Calu3 (cell line): ENCODE data around the gene KCND3. TPM values are rescaled to one million over a fixed set of nuclear protein-coding genes. Genes with fewer than 3 reads are reported as not detected.

ENCODE experiments used
- BruUV-seq: library from RNA; stranded (reverse); fragments of 400-500 nt; replicated peaks from 2 replicates; lab custom pipeline; 2021; lab: Mats Ljungman, UMichigan
- CTCF ChIA-PET: fragments of 300-600 bp; sonication (Branson Sonifier 250); formaldehyde crosslinking; loops from one replicate; lab custom pipeline; 2022; ENCODE audit warnings: antibody characterized with exemption; lab: Charles Lee
- DNase-seq: peaks from one replicate; pipeline ENCODE4 v3.0.0; 2022
- H3K27ac Mint-ChIP-seq: one replicate; pipeline ENCODE4 v1.8.0; 2022; ENCODE audit warnings: mixed read lengths; ENCODE audit not compliant: unreplicated experiment
- H3K27me3 Mint-ChIP-seq: one replicate; pipeline ENCODE4 v1.8.0; 2022; ENCODE audit warnings: mixed read lengths; ENCODE audit not compliant: unreplicated experiment
- H3K36me3 Mint-ChIP-seq: one replicate; pipeline ENCODE4 v1.8.0; 2022; ENCODE audit warnings: mild to moderate bottlenecking, moderate library complexity, mixed read lengths; ENCODE audit not compliant: insufficient read depth, unreplicated experiment
- H3K4me1 Mint-ChIP-seq: one replicate; pipeline ENCODE4 v1.8.0; 2022; ENCODE audit warnings: mild to moderate bottlenecking, low read depth, mixed read lengths; ENCODE audit not compliant: unreplicated experiment
- H3K4me3 Mint-ChIP-seq: one replicate; pipeline ENCODE4 v1.8.0; 2022; ENCODE audit warnings: mild to moderate bottlenecking, low read depth, moderate library complexity, mixed read lengths; ENCODE audit not compliant: unreplicated experiment
- H3K9me3 Mint-ChIP-seq: one replicate; pipeline ENCODE4 v1.8.0; 2022; ENCODE audit warnings: low read depth, mixed read lengths; ENCODE audit not compliant: unreplicated experiment
- intact Hi-C: fragments of 100-400 bp; cut with micrococcal nuclease; formaldehyde crosslinking; loops from one replicate; pipeline ENCODE4 v1.10.0; 2022; ENCODE audit not compliant: unreplicated experiment
- total RNA-seq: library from RNA; stranded (reverse); gene quantifications from 2 replicates; pipeline ENCODE4 v1.2.3, GENCODE V29; 2022
- TF ChIP-seq, protein P1 (sequence below): fragments of 200-600 bp; IDR thresholded peaks from one replicate; pipeline ENCODE4 v1.8.0; 2022; ENCODE audit warnings: antibody characterized with exemption; ENCODE audit not compliant: unreplicated experiment

The KCND3 gene
- total RNA-seq, 1 experiment from 2014 or later, result 0.07 TPM

- Mint-ChIP-seq H3K27me3 (peaks cover 84% of the 10 kb centered on the region), H3K4me3 (no peak overlapping the region), H3K36me3 (no peaks in the 10 kb centered on the region), H3K27ac (no peak overlapping the region), H3K9me3 (no peaks in the 10 kb centered on the region), H3K4me1 (no peaks in the 10 kb centered on the region)
- CTCF ChIA-PET, result no interaction called here
- no peak for DNase-seq
- TF ChIP-seq, protein P1, sequence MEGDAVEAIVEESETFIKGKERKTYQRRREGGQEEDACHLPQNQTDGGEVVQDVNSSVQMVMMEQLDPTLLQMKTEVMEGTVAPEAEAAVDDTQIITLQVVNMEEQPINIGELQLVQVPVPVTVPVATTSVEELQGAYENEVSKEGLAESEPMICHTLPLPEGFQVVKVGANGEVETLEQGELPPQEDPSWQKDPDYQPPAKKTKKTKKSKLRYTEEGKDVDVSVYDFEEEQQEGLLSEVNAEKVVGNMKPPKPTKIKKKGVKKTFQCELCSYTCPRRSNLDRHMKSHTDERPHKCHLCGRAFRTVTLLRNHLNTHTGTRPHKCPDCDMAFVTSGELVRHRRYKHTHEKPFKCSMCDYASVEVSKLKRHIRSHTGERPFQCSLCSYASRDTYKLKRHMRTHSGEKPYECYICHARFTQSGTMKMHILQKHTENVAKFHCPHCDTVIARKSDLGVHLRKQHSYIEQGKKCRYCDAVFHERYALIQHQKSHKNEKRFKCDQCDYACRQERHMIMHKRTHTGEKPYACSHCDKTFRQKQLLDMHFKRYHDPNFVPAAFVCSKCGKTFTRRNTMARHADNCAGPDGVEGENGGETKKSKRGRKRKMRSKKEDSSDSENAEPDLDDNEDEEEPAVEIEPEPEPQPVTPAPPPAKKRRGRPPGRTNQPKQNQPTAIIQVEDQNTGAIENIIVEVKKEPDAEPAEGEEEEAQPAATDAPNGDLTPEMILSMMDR, result no peak
- intact Hi-C loops, result no loop called here
- no TSS peak for BruUV-seq
Observed at GRCh38 chr1:111958075-111958474, 31.4 kb downstream of the KCND3 start.

GRCh38 chr1:111956155-111956771, 33.2 kb downstream of the KCND3 start:
- no TSS peak for BruUV-seq
- H3K4me1 Mint-ChIP-seq, result no peaks in the 10 kb centered on the region
- DNase-seq, result no peak
- H3K4me3 Mint-ChIP-seq, result no peak overlapping the region
- no peaks in the 10 kb centered on the region for H3K9me3 Mint-ChIP-seq
- no peaks in the 10 kb centered on the region for H3K36me3 Mint-ChIP-seq
- intact Hi-C loops, result no loop called here
- CTCF ChIA-PET, result no interaction called here
- TF ChIP-seq, protein P1, result no peak
- H3K27ac Mint-ChIP-seq, result no peak overlapping the region
- H3K27me3 Mint-ChIP-seq, result peaks cover 91% of the 10 kb centered on the region

GRCh38 chr1:111955755-111956154, 33.7 kb downstream of the KCND3 start:
- no peak for DNase-seq
- intact Hi-C loops, result no loop called here
- CTCF ChIA-PET, result no interaction called here

DNA sequence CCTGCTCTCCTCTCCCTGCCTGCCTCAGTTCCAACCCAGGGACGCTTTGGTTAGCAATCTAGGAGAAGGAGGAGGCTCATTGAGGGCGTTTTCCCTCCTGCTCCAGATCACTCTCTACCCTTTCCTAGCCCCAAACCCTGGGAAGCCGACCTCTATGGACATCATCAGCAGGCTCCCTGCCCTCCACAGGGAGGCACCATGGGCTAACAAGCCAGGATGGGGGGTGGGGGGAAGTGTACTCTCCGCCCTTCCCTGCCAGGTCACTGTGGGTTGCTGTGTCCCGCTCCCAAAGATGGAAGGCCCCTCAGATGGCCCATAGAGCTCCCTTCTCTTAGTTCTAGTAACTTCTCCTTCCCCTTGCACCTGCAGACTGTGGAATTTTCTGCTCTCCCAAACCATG, 35.7 kb downstream of the KCND3 start:
- H3K27me3 Mint-ChIP-seq, result peaks cover 97% of the 10 kb centered on the region
- H3K4me3 Mint-ChIP-seq, result no peak overlapping the region
- no peaks in the 10 kb centered on the region for H3K9me3 Mint-ChIP-seq
- H3K36me3 Mint-ChIP-seq, result no peaks in the 10 kb centered on the region
- no TSS peak for BruUV-seq
- TF ChIP-seq, protein P1, result no peak
- intact Hi-C loops, result no loop called here
- H3K4me1 Mint-ChIP-seq, result no peaks in the 10 kb centered on the region
- DNase-seq, result no peak
- no peak overlapping the region for H3K27ac Mint-ChIP-seq
- CTCF ChIA-PET, result no interaction called here

More at GRCh38 chr1:111955755-111956154, 33.7 kb downstream of the KCND3 start:
- TF ChIP-seq, protein P1, result no peak
- Mint-ChIP-seq H3K9me3 (no peaks in the 10 kb centered on the region), H3K36me3 (no peaks in the 10 kb centered on the region), H3K4me1 (no peaks in the 10 kb centered on the region), H3K27ac (no peak overlapping the region), H3K4me3 (no peak overlapping the region), H3K27me3 (peaks cover 96% of the 10 kb centered on the region)
- BruUV-seq, result no TSS peak
